HCT116 (cell line): Measurements from ENCODE around the gene RTF2. TPM values are rescaled to one million over a fixed set of nuclear protein-coding genes. Genes with fewer than 3 reads are reported as not detected.

Source experiments
- ATAC-seq: fragments of 200-7000 bp; cut with Tn5 transposase; 2 replicates; pipeline ENCODE4 v1.9.1; 2020; ENCODE audit warnings: mild to moderate bottlenecking, moderate library complexity
- BruUV-seq: library from RNA; stranded (reverse); fragments of 400-500 nt; replicated peaks from 2 replicates; lab custom pipeline; 2021; lab: Mats Ljungman, UMichigan
- CTCF ChIA-PET: fragments of 300-600 bp; sonication (Branson Sonifier 250); formaldehyde crosslinking; loops from one replicate; lab custom pipeline; 2021; ENCODE audit warnings: antibody characterized with exemption; lab: Charles Lee
- POLR2A ChIA-PET: fragments of 300-600, 350-600 bp; sonication (Branson Sonifier 250); formaldehyde crosslinking; loops from one replicate; lab custom pipeline; 2021; ENCODE audit warnings: antibody characterized with exemption; lab: Charles Lee
- RAD21 ChIA-PET, 2 experiments: fragments of 300-600 bp; sonication (Branson Sonifier 250); formaldehyde crosslinking; loops; one replicate each; lab custom pipeline; 2023; ENCODE audit warnings: low total read pairs in 2 of 2; ENCODE audit not compliant: uncharacterized antibody in 2 of 2, unreplicated experiment in 2 of 2, low non-redundant PET in 1 of 2; lab: Charles Lee
- DNase-seq: peaks from one replicate; pipeline ENCODE4 v3.0.0-alpha.2; 2010; ENCODE audit warnings: low read depth, low spot score
- H2AFZ ChIP-seq: fragments of 200-600 bp; shearing (Covaris generic), sonication (generic); 2 replicates; pipeline ENCODE4 v1.6.1; 2017; ENCODE audit warnings: low read depth, mixed run types, mixed read lengths, antibody characterized with exemption, low read length; ENCODE audit not compliant: poor library complexity, severe bottlenecking
- H3K27ac ChIP-seq: 2 replicates; pipeline ENCODE4 v1.5.1; 2012; ENCODE audit warnings: low read depth, low read length
- H3K27me3 ChIP-seq: fragments of 200-600 bp; sonication (generic); 2 replicates; pipeline ENCODE4 v1.6.1; 2016; ENCODE audit warnings: mixed run types, low read length, mixed read lengths; ENCODE audit not compliant: insufficient read depth
- H3K36me3 ChIP-seq, 2 experiments: fragments of 200-500 bp in 1 of 2; fragments of 200-600 bp in 1 of 2; sonication (Bioruptor generic) in 1 of 2; sonication (generic) in 1 of 2; 2 replicates each; pipeline versions ENCODE4 v1.5.1 to v1.6.1; 2014 to 2016; ENCODE audit warnings: low read length in 2 of 2, inconsistent platforms in 1 of 2, mixed read lengths in 1 of 2, mixed run types in 1 of 2; ENCODE audit not compliant: insufficient read depth in 2 of 2, control insufficient read depth in 1 of 2
- H3K4me1 ChIP-seq, 2 experiments: fragments of 200-600 bp in 1 of 2; sonication (generic) in 1 of 2; 2 replicates each; pipeline versions ENCODE4 v1.5.1 to v1.6.1; 2012 to 2017; ENCODE audit warnings: low read length in 2 of 2, inconsistent platforms in 1 of 2, mild to moderate bottlenecking in 1 of 2, mixed read lengths in 1 of 2, mixed run types in 1 of 2, moderate library complexity in 1 of 2; ENCODE audit not compliant: insufficient read depth in 2 of 2, control insufficient read depth in 1 of 2
- H3K4me2 ChIP-seq: fragments of 200-600 bp; sonication (generic); 2 replicates; pipeline ENCODE4 v1.6.1; 2017; ENCODE audit warnings: mixed run types, low read length, mixed read lengths
- H3K4me3 ChIP-seq, 2 experiments: fragments of 200-600 bp in 1 of 2; sonication (generic) in 1 of 2; replicated peaks in 1 of 2; 2 replicates each; pipeline ENCODE4 v1.5.1; 2011 to 2016; ENCODE audit warnings: low read length in 2 of 2, control low read depth in 1 of 2, low read depth in 1 of 2, mild to moderate bottlenecking in 1 of 2, mixed read lengths in 1 of 2, mixed run types in 1 of 2
- H3K79me2 ChIP-seq: fragments of 200-600 bp; sonication (generic); 2 replicates; pipeline ENCODE4 v1.6.1; 2017; ENCODE audit warnings: mild to moderate bottlenecking, mixed run types, low read length, moderate library complexity, mixed read lengths; ENCODE audit not compliant: insufficient read depth
- H3K9ac ChIP-seq: fragments of 200-600 bp; sonication (generic); 2 replicates; pipeline ENCODE4 v1.6.1; 2016; ENCODE audit warnings: low read length, mixed read lengths
- H3K9me2 ChIP-seq: fragments of 200-600 bp; sonication (generic), shearing (Covaris generic); 2 replicates; pipeline ENCODE4 v1.6.1; 2017; ENCODE audit warnings: mixed run types, mild to moderate bottlenecking, moderate library complexity; ENCODE audit not compliant: insufficient read depth
- H3K9me3 ChIP-seq, 2 experiments: fragments of 200-500 bp in 1 of 2; fragments of 200-600 bp in 1 of 2; sonication (Bioruptor generic) in 1 of 2; sonication (generic) in 1 of 2; 2 replicates each; pipeline ENCODE4 v1.6.1; 2014 to 2017; ENCODE audit warnings: low read length in 2 of 2, mixed read lengths in 2 of 2, inconsistent platforms in 1 of 2, low read depth in 1 of 2, mild to moderate bottlenecking in 1 of 2, mixed run types in 1 of 2, moderate library complexity in 1 of 2; ENCODE audit not compliant: control insufficient read depth in 1 of 2, insufficient read depth in 1 of 2
- H4K20me1 ChIP-seq: fragments of 200-600 bp; sonication (generic), shearing (Covaris generic); 2 replicates; pipeline ENCODE4 v1.6.1; 2017; ENCODE audit warnings: mixed run types, mild to moderate bottlenecking, moderate library complexity; ENCODE audit not compliant: insufficient read depth
- CBX3 ChIP-seq: IDR thresholded peaks from 2 replicates; pipeline ENCODE4 v1.6.1; 2012; ENCODE audit warnings: low read depth
- FOSL1 ChIP-seq: IDR thresholded peaks from 2 replicates; pipeline ENCODE4 v1.6.1; 2012; ENCODE audit warnings: low read depth
- JUND ChIP-seq: IDR thresholded peaks from 2 replicates; pipeline ENCODE4 v1.6.1; 2012
- POLR2A ChIP-seq: IDR thresholded peaks from 2 replicates; pipeline ENCODE4 v1.7.0; 2011; ENCODE audit warnings: borderline replicate concordance; ENCODE audit not compliant: insufficient read depth, insufficient read length; ENCODE audit errors: extremely low read depth
- POLR2AphosphoS5 ChIP-seq: IDR thresholded peaks from 2 replicates; pipeline ENCODE4 v1.6.1; 2011; ENCODE audit warnings: mild to moderate bottlenecking, low read depth, low read length, moderate library complexity
- RAD21 ChIP-seq: IDR thresholded peaks from 2 replicates; pipeline ENCODE4 v1.6.1; 2012; ENCODE audit warnings: low read depth, mild to moderate bottlenecking
- SP1 ChIP-seq: IDR thresholded peaks from 2 replicates; pipeline ENCODE4 v1.6.1; 2012; ENCODE audit warnings: low read depth
- SRF ChIP-seq: IDR thresholded peaks from 2 replicates; pipeline ENCODE4 v1.6.1; 2012; ENCODE audit warnings: low read depth
- TCF7L2 ChIP-seq: IDR thresholded peaks from 2 replicates; pipeline ENCODE4 v1.7.0; 2011; ENCODE audit warnings: borderline replicate concordance, inconsistent platforms; ENCODE audit not compliant: insufficient read depth, insufficient read length; ENCODE audit errors: extremely low read depth
- YY1 ChIP-seq: IDR thresholded peaks from 2 replicates; pipeline ENCODE4 v1.6.1; 2011; ENCODE audit warnings: low read length, low read depth, moderate library complexity, mild to moderate bottlenecking; ENCODE audit not compliant: insufficient replicate concordance; ENCODE audit errors: extremely low read depth
- ZNF274 ChIP-seq: fragments of 200-500 bp; sonication (Bioruptor generic); IDR thresholded peaks from 2 replicates; pipeline ENCODE4 v1.6.1; 2014; ENCODE audit warnings: mild to moderate bottlenecking, low read depth, low read length, inconsistent platforms
- intact Hi-C: fragments of 100-400 bp; cut with micrococcal nuclease; formaldehyde crosslinking; loops from 2 replicates; pipeline ENCODE4 v1.10.0; 2022
- total RNA-seq: library from RNA; stranded (reverse); gene quantifications from one replicate; pipeline ENCODE4 v1.2.1, GENCODE V29; 2021; ENCODE audit not compliant: unreplicated experiment
- TF ChIP-seq, protein P1 (sequence below), 3 experiments: fragments of 200-600 bp in 1 of 3; sonication (generic) in 1 of 3; IDR thresholded peaks in 2 of 3; conservative IDR thresholded peaks in 1 of 3; 2 replicates each; pipeline ENCODE4 v1.5.1; 2012 to 2017; ENCODE audit warnings: low read depth in 2 of 3, low read length in 2 of 3, antibody characterized with exemption in 1 of 3, borderline replicate concordance in 1 of 3, control low read depth in 1 of 3, mild to moderate bottlenecking in 1 of 3, mixed read lengths in 1 of 3, mixed run types in 1 of 3, moderate library complexity in 1 of 3; ENCODE audit not compliant: insufficient read depth in 1 of 3
- TF ChIP-seq, protein P2 (sequence below): IDR thresholded peaks from 2 replicates; pipeline ENCODE4 v1.6.1; 2012; ENCODE audit warnings: low read depth

Gene RTF2
- total RNA-seq, 1 experiment from 2014 or later, result 73.8 TPM

DNA sequence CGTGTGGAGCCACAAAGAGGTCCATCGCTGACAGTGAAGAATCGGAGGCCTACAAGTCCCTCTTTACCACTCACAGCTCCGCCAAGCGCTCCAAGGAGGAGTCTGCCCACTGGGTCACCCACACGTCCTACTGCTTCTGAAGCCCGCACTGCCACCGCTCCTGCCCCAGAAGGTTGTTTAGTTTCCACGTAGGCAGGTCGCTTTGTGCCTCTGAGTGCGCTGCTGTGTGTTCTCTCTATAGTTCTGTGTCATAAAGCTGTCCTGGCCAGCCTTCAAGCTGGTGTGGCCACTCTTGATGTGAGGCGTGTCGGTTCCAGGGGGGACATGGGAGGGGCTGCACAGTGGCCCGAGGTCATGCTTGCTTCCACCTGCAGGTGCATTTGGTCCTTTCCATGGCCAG is 49.7 kb downstream of the RTF2 start:
- ChIA-PET RAD21 (no interaction called here), POLR2A (no interaction called here), CTCF (no interaction called here)
- Histone ChIP-seq H3K36me3 (peaks cover 20 to 23% of the 10 kb centered on the region in 2 experiments; a peak in 3 of 4 replicates), H3K9me2 (no peaks in the 10 kb centered on the region), H3K9ac (no peak overlapping the region), H3K4me1 (no peaks in the 10 kb centered on the region), H3K4me3 (no peak overlapping the region), H2AFZ (no peak overlapping the region), H4K20me1 (no peaks in the 10 kb centered on the region), H3K27ac (no peak overlapping the region), H3K79me2 (no peaks in the 10 kb centered on the region), H3K9me3 (peaks cover 0 to 7% of the 10 kb centered on the region in 2 experiments; a peak in 1 of 4 replicates), H3K4me2 (no peak overlapping the region), H3K27me3 (no peaks in the 10 kb centered on the region)
- BruUV-seq, result no TSS peak
- TF ChIP-seq SP1, result no peak
- no peak for TF ChIP-seq FOSL1
- no peak for TF ChIP-seq ZNF274
- intact Hi-C loops, result no loop called here
- ATAC-seq, result no peak
- no peak for DNase-seq

DNA sequence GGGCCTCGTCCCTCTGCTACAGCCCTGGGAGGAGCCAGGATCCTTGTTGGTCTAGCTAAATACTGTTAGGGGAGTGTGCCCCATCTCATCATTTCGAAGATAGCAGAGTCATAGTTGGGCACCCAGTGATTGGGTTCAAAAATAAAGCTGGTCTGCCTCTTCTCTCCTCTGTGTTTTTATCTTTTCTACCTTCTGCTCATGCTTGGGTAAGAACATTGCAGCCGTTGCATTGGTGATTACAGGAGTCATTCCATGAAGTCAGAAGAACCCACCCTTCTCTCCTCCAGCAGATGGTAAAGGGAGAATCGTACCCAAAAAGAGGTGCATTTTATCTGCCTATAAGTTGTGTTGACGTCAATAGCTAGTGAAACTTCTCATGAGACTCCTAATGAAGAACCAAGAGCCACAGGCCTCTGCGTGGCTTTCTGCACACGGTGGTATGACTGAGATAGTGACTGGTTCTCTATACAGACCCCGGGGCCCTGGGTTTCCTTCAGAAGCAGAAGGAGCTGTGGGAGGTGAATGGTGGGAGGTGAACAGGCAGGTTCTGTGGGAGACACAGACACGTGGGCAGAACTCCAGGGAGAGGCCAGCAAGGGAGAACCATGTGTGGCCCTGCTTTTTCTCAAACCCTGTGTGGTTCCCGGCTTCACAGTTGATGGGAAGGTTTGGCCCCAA is 50.4 kb downstream of the RTF2 start:
- Histone ChIP-seq H3K36me3 (peaks cover 20 to 21% of the 10 kb centered on the region in 2 experiments; a peak in 3 of 4 replicates), H3K9me3 (peaks cover 0 to 7% of the 10 kb centered on the region in 2 experiments; a peak in 1 of 4 replicates), H3K79me2 (no peaks in the 10 kb centered on the region), H3K9ac (no peak overlapping the region), H3K9me2 (no peaks in the 10 kb centered on the region), H3K27me3 (no peaks in the 10 kb centered on the region), H3K4me2 (no peak overlapping the region), H3K27ac (no peak overlapping the region), H3K4me3 (no peak overlapping the region), H4K20me1 (no peaks in the 10 kb centered on the region), H2AFZ (no peak overlapping the region), H3K4me1 (no peaks in the 10 kb centered on the region)
- ChIA-PET RAD21 (no interaction called here), CTCF (no interaction called here), POLR2A (no interaction called here)
- intact Hi-C loops, result no loop called here
- no peak for DNase-seq
- BruUV-seq, result no TSS peak
- ATAC-seq, result no peak
- no peak for TF ChIP-seq JUND
- TF ChIP-seq, protein P1, sequence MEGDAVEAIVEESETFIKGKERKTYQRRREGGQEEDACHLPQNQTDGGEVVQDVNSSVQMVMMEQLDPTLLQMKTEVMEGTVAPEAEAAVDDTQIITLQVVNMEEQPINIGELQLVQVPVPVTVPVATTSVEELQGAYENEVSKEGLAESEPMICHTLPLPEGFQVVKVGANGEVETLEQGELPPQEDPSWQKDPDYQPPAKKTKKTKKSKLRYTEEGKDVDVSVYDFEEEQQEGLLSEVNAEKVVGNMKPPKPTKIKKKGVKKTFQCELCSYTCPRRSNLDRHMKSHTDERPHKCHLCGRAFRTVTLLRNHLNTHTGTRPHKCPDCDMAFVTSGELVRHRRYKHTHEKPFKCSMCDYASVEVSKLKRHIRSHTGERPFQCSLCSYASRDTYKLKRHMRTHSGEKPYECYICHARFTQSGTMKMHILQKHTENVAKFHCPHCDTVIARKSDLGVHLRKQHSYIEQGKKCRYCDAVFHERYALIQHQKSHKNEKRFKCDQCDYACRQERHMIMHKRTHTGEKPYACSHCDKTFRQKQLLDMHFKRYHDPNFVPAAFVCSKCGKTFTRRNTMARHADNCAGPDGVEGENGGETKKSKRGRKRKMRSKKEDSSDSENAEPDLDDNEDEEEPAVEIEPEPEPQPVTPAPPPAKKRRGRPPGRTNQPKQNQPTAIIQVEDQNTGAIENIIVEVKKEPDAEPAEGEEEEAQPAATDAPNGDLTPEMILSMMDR (IDR thresholded peaks at IDR 0.05 in 2 of 3, conservative IDR thresholded peaks at IDR 0.05 in 1 of 3; ENCODE audit: borderline replicate concordance in 1 of 3, insufficient read depth in 1 of 3, low read depth in 2 of 3, low read length in 2 of 3), result no peak
- no peak for TF ChIP-seq ZNF274
- no peak for TF ChIP-seq RAD21
- TF ChIP-seq SP1, result no peak
- TF ChIP-seq POLR2AphosphoS5, result no peak
- TF ChIP-seq FOSL1, result no peak
- no peak for TF ChIP-seq POLR2A
- no peak for TF ChIP-seq YY1
- TF ChIP-seq SRF, result no peak
- no peak for TF ChIP-seq CBX3
- TF ChIP-seq, protein P2, sequence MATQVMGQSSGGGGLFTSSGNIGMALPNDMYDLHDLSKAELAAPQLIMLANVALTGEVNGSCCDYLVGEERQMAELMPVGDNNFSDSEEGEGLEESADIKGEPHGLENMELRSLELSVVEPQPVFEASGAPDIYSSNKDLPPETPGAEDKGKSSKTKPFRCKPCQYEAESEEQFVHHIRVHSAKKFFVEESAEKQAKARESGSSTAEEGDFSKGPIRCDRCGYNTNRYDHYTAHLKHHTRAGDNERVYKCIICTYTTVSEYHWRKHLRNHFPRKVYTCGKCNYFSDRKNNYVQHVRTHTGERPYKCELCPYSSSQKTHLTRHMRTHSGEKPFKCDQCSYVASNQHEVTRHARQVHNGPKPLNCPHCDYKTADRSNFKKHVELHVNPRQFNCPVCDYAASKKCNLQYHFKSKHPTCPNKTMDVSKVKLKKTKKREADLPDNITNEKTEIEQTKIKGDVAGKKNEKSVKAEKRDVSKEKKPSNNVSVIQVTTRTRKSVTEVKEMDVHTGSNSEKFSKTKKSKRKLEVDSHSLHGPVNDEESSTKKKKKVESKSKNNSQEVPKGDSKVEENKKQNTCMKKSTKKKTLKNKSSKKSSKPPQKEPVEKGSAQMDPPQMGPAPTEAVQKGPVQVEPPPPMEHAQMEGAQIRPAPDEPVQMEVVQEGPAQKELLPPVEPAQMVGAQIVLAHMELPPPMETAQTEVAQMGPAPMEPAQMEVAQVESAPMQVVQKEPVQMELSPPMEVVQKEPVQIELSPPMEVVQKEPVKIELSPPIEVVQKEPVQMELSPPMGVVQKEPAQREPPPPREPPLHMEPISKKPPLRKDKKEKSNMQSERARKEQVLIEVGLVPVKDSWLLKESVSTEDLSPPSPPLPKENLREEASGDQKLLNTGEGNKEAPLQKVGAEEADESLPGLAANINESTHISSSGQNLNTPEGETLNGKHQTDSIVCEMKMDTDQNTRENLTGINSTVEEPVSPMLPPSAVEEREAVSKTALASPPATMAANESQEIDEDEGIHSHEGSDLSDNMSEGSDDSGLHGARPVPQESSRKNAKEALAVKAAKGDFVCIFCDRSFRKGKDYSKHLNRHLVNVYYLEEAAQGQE, result no peak
- TF ChIP-seq TCF7L2, result no peak
